ENCODE data around the gene BACE2.

DNA sequence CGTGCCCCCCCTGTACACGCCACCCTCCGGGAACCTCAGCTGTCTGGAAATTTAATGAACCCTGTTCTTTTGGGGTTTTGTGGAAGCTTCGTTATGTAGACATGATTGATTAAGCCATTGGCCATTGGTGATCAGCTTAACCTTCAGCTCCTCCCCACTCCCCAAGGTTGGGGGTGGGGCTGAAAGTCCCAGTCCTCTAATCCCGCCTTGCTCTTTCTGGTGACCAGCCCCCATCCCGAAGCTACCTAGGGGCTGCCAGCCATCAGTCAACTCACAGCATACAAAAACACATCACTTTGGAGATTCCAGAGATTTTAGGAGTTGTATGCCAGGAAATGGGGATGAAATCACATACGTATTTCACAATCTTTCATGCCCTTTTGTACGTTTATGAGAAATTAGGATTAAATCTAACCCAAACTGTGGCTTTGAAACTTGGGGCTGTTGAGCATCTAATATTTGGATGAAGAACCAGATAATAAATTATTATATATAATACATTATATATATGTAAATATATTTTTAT, 52.3 kb downstream of the BACE2 start:
- TF ChIP-seq, protein P1, sequence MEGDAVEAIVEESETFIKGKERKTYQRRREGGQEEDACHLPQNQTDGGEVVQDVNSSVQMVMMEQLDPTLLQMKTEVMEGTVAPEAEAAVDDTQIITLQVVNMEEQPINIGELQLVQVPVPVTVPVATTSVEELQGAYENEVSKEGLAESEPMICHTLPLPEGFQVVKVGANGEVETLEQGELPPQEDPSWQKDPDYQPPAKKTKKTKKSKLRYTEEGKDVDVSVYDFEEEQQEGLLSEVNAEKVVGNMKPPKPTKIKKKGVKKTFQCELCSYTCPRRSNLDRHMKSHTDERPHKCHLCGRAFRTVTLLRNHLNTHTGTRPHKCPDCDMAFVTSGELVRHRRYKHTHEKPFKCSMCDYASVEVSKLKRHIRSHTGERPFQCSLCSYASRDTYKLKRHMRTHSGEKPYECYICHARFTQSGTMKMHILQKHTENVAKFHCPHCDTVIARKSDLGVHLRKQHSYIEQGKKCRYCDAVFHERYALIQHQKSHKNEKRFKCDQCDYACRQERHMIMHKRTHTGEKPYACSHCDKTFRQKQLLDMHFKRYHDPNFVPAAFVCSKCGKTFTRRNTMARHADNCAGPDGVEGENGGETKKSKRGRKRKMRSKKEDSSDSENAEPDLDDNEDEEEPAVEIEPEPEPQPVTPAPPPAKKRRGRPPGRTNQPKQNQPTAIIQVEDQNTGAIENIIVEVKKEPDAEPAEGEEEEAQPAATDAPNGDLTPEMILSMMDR (conservative IDR thresholded peaks at IDR 0.05 in 1 of 2, IDR thresholded peaks at IDR 0.05 in 1 of 2; ENCODE audit: low read depth in 1 of 2, low read length in 2 of 2), result no peak
- no peak for TF ChIP-seq EZH2 (IDR thresholded peaks at IDR 0.05; ENCODE audit: low read length, missing control alignments)

Measured in fibroblast of lung (primary cell).